H9 (cell line): ENCODE results near the gene IGFBP5. TPM values are rescaled to one million over a fixed set of nuclear protein-coding genes. Genes with fewer than 3 reads are reported as not detected.

Source experiments
- DNase-seq: peaks from one replicate; pipeline ENCODE4 v3.0.0-alpha.2; 2017
- H2AFZ ChIP-seq: one replicate; pipeline ENCODE4 v1.6.1; 2013; ENCODE audit warnings: mild to moderate bottlenecking, low read length, control low read depth, moderate library complexity
- H2AK5ac ChIP-seq: 2 replicates; pipeline ENCODE4 v1.6.1; 2013; ENCODE audit warnings: low read length, control low read depth, mixed read lengths; ENCODE audit not compliant: insufficient read length
- H2BK120ac ChIP-seq: one replicate; pipeline ENCODE4 v1.6.1; 2013; ENCODE audit warnings: low read depth, mild to moderate bottlenecking, low read length, control low read depth, inconsistent platforms; ENCODE audit not compliant: poor library complexity, severe bottlenecking
- H2BK12ac ChIP-seq: 2 replicates; pipeline ENCODE4 v1.6.1; 2013; ENCODE audit warnings: low read length, control low read depth, mixed read lengths, low read depth; ENCODE audit not compliant: insufficient read length
- H2BK15ac ChIP-seq: 2 replicates; pipeline ENCODE4 v1.6.1; 2013; ENCODE audit warnings: low read depth, low read length, control low read depth
- H2BK20ac ChIP-seq: one replicate; pipeline ENCODE4 v1.6.1; 2013; ENCODE audit warnings: low read depth, mild to moderate bottlenecking, low read length, control low read depth, inconsistent platforms; ENCODE audit not compliant: poor library complexity, severe bottlenecking
- H2BK5ac ChIP-seq: 2 replicates; pipeline ENCODE4 v1.6.1; 2013; ENCODE audit warnings: low read length, control low read depth, mixed read lengths; ENCODE audit not compliant: insufficient read length
- H3K14ac ChIP-seq: 2 replicates; pipeline ENCODE4 v1.6.1; 2013; ENCODE audit warnings: low read length, control low read depth; ENCODE audit not compliant: insufficient read depth
- H3K18ac ChIP-seq: 2 replicates; pipeline ENCODE4 v1.6.1; 2013; ENCODE audit warnings: low read depth, mild to moderate bottlenecking, mixed read lengths, low read length, control low read depth; ENCODE audit not compliant: insufficient read length
- H3K23ac ChIP-seq: 2 replicates; pipeline ENCODE4 v1.6.1; 2013; ENCODE audit warnings: low read length, control low read depth, mixed read lengths, low read depth; ENCODE audit not compliant: insufficient read length
- H3K23me2 ChIP-seq: 2 replicates; pipeline ENCODE4 v1.6.1; 2013; ENCODE audit warnings: low read depth, mild to moderate bottlenecking, mixed read lengths, low read length, control low read depth; ENCODE audit not compliant: insufficient read length, poor library complexity, severe bottlenecking
- H3K27ac ChIP-seq: 2 replicates; pipeline ENCODE4 v1.5.1; 2013; ENCODE audit warnings: low read length, control low read depth, mixed read lengths, low read depth; ENCODE audit not compliant: insufficient read length
- H3K27me3 ChIP-seq: 2 replicates; pipeline ENCODE4 v1.6.1; 2013; ENCODE audit warnings: low read length, control low read depth, inconsistent platforms; ENCODE audit not compliant: insufficient read depth
- H3K4ac ChIP-seq: 2 replicates; pipeline ENCODE4 v1.6.1; 2013; ENCODE audit warnings: low read depth, mild to moderate bottlenecking, control low read depth, inconsistent platforms, low read length, moderate library complexity
- H3K4me1 ChIP-seq: 2 replicates; pipeline ENCODE4 v1.6.1; 2013; ENCODE audit warnings: low read length, control low read depth, inconsistent platforms; ENCODE audit not compliant: insufficient read depth
- H3K4me2 ChIP-seq: 2 replicates; pipeline ENCODE4 v1.6.1; 2013; ENCODE audit warnings: low read length, control low read depth, mixed read lengths; ENCODE audit not compliant: insufficient read length, insufficient read depth
- H3K56ac ChIP-seq: 2 replicates; pipeline ENCODE4 v1.6.1; 2013; ENCODE audit warnings: low read depth, mild to moderate bottlenecking, mixed read lengths, low read length, control low read depth; ENCODE audit not compliant: insufficient read length
- H3K79me1 ChIP-seq: 2 replicates; pipeline ENCODE4 v1.6.1; 2013; ENCODE audit warnings: low read depth, mild to moderate bottlenecking, moderate library complexity, low read length, control low read depth, inconsistent platforms; ENCODE audit not compliant: insufficient read depth, poor library complexity, severe bottlenecking
- H3K79me2 ChIP-seq: 2 replicates; pipeline ENCODE4 v1.6.1; 2013; ENCODE audit warnings: low read length, control low read depth, inconsistent platforms; ENCODE audit not compliant: insufficient read depth
- H3K9ac ChIP-seq: 2 replicates; pipeline ENCODE4 v1.6.1; 2013; ENCODE audit warnings: low read length, control low read depth, mixed read lengths; ENCODE audit not compliant: insufficient read length; ENCODE audit errors: extremely low read depth
- H3K9me3 ChIP-seq: one replicate; pipeline ENCODE4 v1.6.1; 2013; ENCODE audit warnings: low read depth, low read length, inconsistent platforms; ENCODE audit not compliant: control insufficient read depth
- H3T11ph ChIP-seq: one replicate; pipeline ENCODE4 v1.6.1; 2013; ENCODE audit warnings: mild to moderate bottlenecking, low read length, control low read depth, inconsistent platforms
- H4K20me1 ChIP-seq: one replicate; pipeline ENCODE4 v1.6.1; 2013; ENCODE audit not compliant: control insufficient read depth, insufficient read length, insufficient read depth
- H4K5ac ChIP-seq: 2 replicates; pipeline ENCODE4 v1.6.1; 2013; ENCODE audit warnings: low read depth, mild to moderate bottlenecking, mixed read lengths, low read length, control low read depth; ENCODE audit not compliant: insufficient read length
- H4K8ac ChIP-seq: replicated peaks from 2 replicates; pipeline ENCODE4 v1.6.1; 2013; ENCODE audit warnings: low read length, control low read depth, mixed read lengths, low read depth; ENCODE audit not compliant: insufficient read length
- H4K91ac ChIP-seq: 2 replicates; pipeline ENCODE4 v1.6.1; 2013; ENCODE audit warnings: low read depth, mild to moderate bottlenecking, moderate library complexity, mixed read lengths, low read length, control low read depth; ENCODE audit not compliant: insufficient read length
- H3K27ac Mint-ChIP-seq, 3 experiments: 2 replicates in 2 of 3; 3 replicates in 1 of 3; pipeline ENCODE4 v1.8.0; 2020 to 2021; ENCODE audit warnings: mixed read lengths in 3 of 3, mild to moderate bottlenecking in 1 of 3, moderate library complexity in 1 of 3
- H3K27me3 Mint-ChIP-seq: 2 replicates; pipeline ENCODE4 v1.8.0; 2021; ENCODE audit warnings: low read depth, mild to moderate bottlenecking, moderate library complexity, mixed read lengths
- H3K36me3 Mint-ChIP-seq, 3 experiments: 2 replicates in 2 of 3; 3 replicates in 1 of 3; pipeline ENCODE4 v1.8.0; 2020 to 2021; ENCODE audit warnings: low read depth in 3 of 3, mixed read lengths in 3 of 3; ENCODE audit not compliant: insufficient read depth in 1 of 3
- H3K4me1 Mint-ChIP-seq, 2 experiments: 2 replicates each; pipeline ENCODE4 v1.8.0; 2020; ENCODE audit warnings: mixed read lengths in 2 of 2
- H3K4me3 Mint-ChIP-seq, 2 experiments: 2 replicates in 1 of 2; 3 replicates in 1 of 2; pipeline ENCODE4 v1.8.0; 2020 to 2021; ENCODE audit warnings: mild to moderate bottlenecking in 2 of 2, mixed read lengths in 2 of 2, moderate library complexity in 1 of 2
- H3K9me3 Mint-ChIP-seq, 2 experiments: 2 replicates in 1 of 2; 3 replicates in 1 of 2; pipeline ENCODE4 v1.8.0; 2020; ENCODE audit warnings: mild to moderate bottlenecking in 2 of 2, mixed read lengths in 2 of 2, moderate library complexity in 1 of 2
- WGBS: extraction: QIAGEN DNeasy Blood & Tissue Kit; methylation state at CpG from one replicate; pipeline ENCODE4 v1.1.7; 2013; ENCODE audit warnings: missing lambda C conversion rate, low lambda C conversion rate, mixed read lengths; ENCODE audit not compliant: insufficient read length; ENCODE audit errors: extremely low coverage; 5-methylcytosine and 5-hydroxymethylcytosine counted together
- total RNA-seq: library from RNA; stranded (reverse); gene quantifications from 2 replicates; pipeline ENCODE4 v1.2.1, GENCODE V29; 2021
- TF ChIP-seq, protein P1 (sequence below): fragments of 200-600 bp; sonication (generic); conservative IDR thresholded peaks from 3 replicates; pipeline ENCODE4 v1.8.0; 2021; ENCODE audit warnings: antibody characterized with exemption, mild to moderate bottlenecking

The IGFBP5 gene
- total RNA-seq, 1 experiment from 2014 or later: 0.90 TPM

DNA sequence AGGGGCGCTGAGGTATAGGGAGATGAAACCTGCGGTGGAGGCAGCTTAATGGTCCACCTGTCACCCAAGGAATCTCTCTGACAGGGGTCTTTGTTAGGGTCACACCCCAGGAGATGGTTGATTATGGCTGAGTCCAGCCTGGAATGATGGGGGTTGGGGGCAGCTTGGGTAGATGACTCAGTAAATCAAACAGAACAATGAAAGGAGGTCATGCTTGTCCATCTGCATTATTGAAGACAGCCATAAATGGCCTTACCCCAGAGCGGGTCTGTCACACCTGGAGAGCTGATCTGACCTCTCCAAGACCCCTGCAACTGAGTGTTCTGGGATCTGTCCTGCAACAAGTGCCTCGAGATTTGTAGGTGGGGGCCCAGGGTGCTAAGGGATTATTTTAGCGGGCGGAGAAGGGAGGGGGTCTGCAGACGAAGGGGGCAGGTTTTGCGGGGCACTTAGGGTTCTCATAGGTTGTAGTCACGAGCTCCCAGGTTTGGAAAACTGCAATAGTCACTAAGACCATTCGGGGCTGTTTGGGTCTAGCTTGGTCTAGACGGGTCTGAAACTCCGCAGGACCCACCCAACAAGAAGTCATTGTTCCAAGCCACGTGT lies 62.9 kb downstream of the IGFBP5 start:
- H3K9me3 Mint-ChIP-seq: peaks cover 0 to 3% of the 10 kb centered on the region in 2 experiments; a peak in 2 of 5 replicates
- Histone ChIP-seq H3K18ac (peak overlapping the region; percentile 73), H2BK5ac (no peak overlapping the region), H4K91ac (no peak overlapping the region), H3K4ac (no peak overlapping the region), H2AFZ (no peak overlapping the region), H3K79me1 (peaks cover 3% of the 10 kb centered on the region), H2BK20ac (no peak overlapping the region), H4K5ac (no peak overlapping the region), H2BK12ac (no peak overlapping the region), H3K27me3 (no peaks in the 10 kb centered on the region), H3K23ac (no peak overlapping the region), H3K23me2 (peaks cover 36% of the 10 kb centered on the region), H3K79me2 (peaks cover 17% of the 10 kb centered on the region; the same call in 1 of the 2 replicates), H3T11ph (no peak overlapping the region), H3K4me1 (peaks cover 5% of the 10 kb centered on the region; the same call in 1 of the 2 replicates), H2BK120ac (no peak overlapping the region), H3K56ac (no peak overlapping the region), H3K4me2 (peak overlapping the region; percentile 75), H4K8ac (no peak overlapping the region), H2BK15ac (no peak overlapping the region), H3K14ac (peak overlapping the region; percentile 86; the same call in 1 of the 2 replicates), H3K27ac (no peak overlapping the region), H3K9me3 (no peaks in the 10 kb centered on the region), H3K9ac (peak overlapping the region; percentile 41), H4K20me1 (no peaks in the 10 kb centered on the region), H2AK5ac (no peak overlapping the region)
- peaks cover 54 to 59% of the 10 kb centered on the region in 2 experiments for H3K4me1 Mint-ChIP-seq
- H3K4me3 Mint-ChIP-seq: peak overlapping the region; percentile 91 to 92
- peaks cover 4 to 18% (median 5%) of the 10 kb centered on the region in 3 experiments for H3K36me3 Mint-ChIP-seq
- TF ChIP-seq, protein P1, sequence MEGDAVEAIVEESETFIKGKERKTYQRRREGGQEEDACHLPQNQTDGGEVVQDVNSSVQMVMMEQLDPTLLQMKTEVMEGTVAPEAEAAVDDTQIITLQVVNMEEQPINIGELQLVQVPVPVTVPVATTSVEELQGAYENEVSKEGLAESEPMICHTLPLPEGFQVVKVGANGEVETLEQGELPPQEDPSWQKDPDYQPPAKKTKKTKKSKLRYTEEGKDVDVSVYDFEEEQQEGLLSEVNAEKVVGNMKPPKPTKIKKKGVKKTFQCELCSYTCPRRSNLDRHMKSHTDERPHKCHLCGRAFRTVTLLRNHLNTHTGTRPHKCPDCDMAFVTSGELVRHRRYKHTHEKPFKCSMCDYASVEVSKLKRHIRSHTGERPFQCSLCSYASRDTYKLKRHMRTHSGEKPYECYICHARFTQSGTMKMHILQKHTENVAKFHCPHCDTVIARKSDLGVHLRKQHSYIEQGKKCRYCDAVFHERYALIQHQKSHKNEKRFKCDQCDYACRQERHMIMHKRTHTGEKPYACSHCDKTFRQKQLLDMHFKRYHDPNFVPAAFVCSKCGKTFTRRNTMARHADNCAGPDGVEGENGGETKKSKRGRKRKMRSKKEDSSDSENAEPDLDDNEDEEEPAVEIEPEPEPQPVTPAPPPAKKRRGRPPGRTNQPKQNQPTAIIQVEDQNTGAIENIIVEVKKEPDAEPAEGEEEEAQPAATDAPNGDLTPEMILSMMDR: no peak
- WGBS: no CpG with 5 or more reads among the region's 13 CpGs
- peak overlapping the region; percentile 93 to 99 (median 96); a peak in 6 of 7 replicates for H3K27ac Mint-ChIP-seq
- peak; percentile 43 for DNase-seq
- peaks cover 23% of the 10 kb centered on the region for H3K27me3 Mint-ChIP-seq
